H1 (cell line): Measurements from ENCODE around the gene AASDHPPT. TPM values are rescaled to one million over a fixed set of nuclear protein-coding genes. Genes with fewer than 3 reads are reported as not detected.

ENCODE experiments used
- CTCF ChIA-PET: fragments of 300-600 bp; sonication (Branson Sonifier 250); formaldehyde crosslinking; loops from one replicate; lab custom pipeline; 2021; ENCODE audit not compliant: partially characterized antibody; lab: Charles Lee
- POLR2A ChIA-PET: fragments of 300-600 bp; sonication (Branson Sonifier 250); formaldehyde crosslinking; loops from one replicate; lab custom pipeline; 2021; ENCODE audit warnings: inconsistent platforms; ENCODE audit not compliant: partially characterized antibody; lab: Charles Lee
- DNase-seq, 2 experiments: peaks; one replicate each; pipeline versions ENCODE4 v3.0.0 to v3.0.0-alpha.2; 2010 to 2022; ENCODE audit warnings: low spot score in 2 of 2, low read depth in 1 of 2, mixed read lengths in 1 of 2
- FAIRE-seq: peaks from 2 replicates; lab custom pipeline; 2011; peaks lifted over from hg19 to GRCh38; lab: Jason Lieb, UNC
- H2AFZ ChIP-seq: 2 replicates; pipeline ENCODE4 v1.8.1; 2012; ENCODE audit warnings: low read length, inconsistent platforms
- H2AK5ac ChIP-seq: 2 replicates; pipeline ENCODE4 v1.6.1; 2013; ENCODE audit warnings: low read depth, low read length
- H2BK120ac ChIP-seq: replicated peaks from 2 replicates; pipeline ENCODE3; 2013; ENCODE audit warnings: low read depth, low read length, inconsistent platforms
- H2BK12ac ChIP-seq: 2 replicates; pipeline ENCODE4 v1.6.1; 2013; ENCODE audit warnings: low read depth, low read length
- H2BK15ac ChIP-seq: 2 replicates; pipeline ENCODE4 v1.6.1; 2013; ENCODE audit warnings: low read length
- H2BK20ac ChIP-seq: 2 replicates; pipeline ENCODE4 v1.6.1; 2013; ENCODE audit warnings: low read length
- H2BK5ac ChIP-seq: 2 replicates; pipeline ENCODE4 v1.6.1; 2013; ENCODE audit warnings: low read depth, low read length
- H3K14ac ChIP-seq: 2 replicates; pipeline ENCODE4 v1.6.1; 2013; ENCODE audit warnings: inconsistent platforms; ENCODE audit not compliant: insufficient read length
- H3K18ac ChIP-seq: 2 replicates; pipeline ENCODE4 v1.6.1; 2013; ENCODE audit warnings: low read length; ENCODE audit errors: extremely low read depth
- H3K23ac ChIP-seq: 2 replicates; pipeline ENCODE4 v1.6.1; 2013; ENCODE audit warnings: inconsistent platforms; ENCODE audit not compliant: insufficient read length
- H3K23me2 ChIP-seq: 2 replicates; pipeline ENCODE4 v1.6.1; 2013; ENCODE audit warnings: low read depth, low read length
- H3K27ac ChIP-seq: 2 replicates; pipeline ENCODE4 v1.6.1; 2011; ENCODE audit warnings: low read depth, low read length, inconsistent platforms
- H3K27me3 ChIP-seq, 4 experiments: replicated peaks in 1 of 4; 1 replicate in 1 of 4; 2 replicates in 3 of 4; pipeline versions ENCODE4 v1.6.1 to v1.8.1; 2011 to 2013; ENCODE audit warnings: low read length in 3 of 4, mild to moderate bottlenecking in 3 of 4, inconsistent platforms in 2 of 4, mixed read lengths in 2 of 4, moderate library complexity in 1 of 4; ENCODE audit not compliant: control insufficient read depth in 3 of 4, insufficient read depth in 3 of 4; ENCODE audit errors: extremely low read depth in 1 of 4
- H3K36me3 ChIP-seq, 4 experiments: 2 replicates each; pipeline versions ENCODE4 v1.6.1 to v1.8.1; 2011 to 2013; ENCODE audit warnings: mild to moderate bottlenecking in 4 of 4, low read length in 3 of 4, moderate library complexity in 2 of 4, control low read depth in 1 of 4, inconsistent platforms in 1 of 4; ENCODE audit not compliant: insufficient read depth in 4 of 4, control insufficient read depth in 2 of 4
- H3K4ac ChIP-seq: replicated peaks from 2 replicates; pipeline ENCODE3; 2013; ENCODE audit warnings: low read length, low read depth, mixed read lengths, inconsistent platforms; ENCODE audit not compliant: insufficient read length
- H3K4me1 ChIP-seq, 4 experiments: replicated peaks in 1 of 4; 1 replicate in 1 of 4; 2 replicates in 3 of 4; pipeline versions ENCODE4 v1.6.1 to v1.8.1; 2011 to 2013; ENCODE audit warnings: low read length in 3 of 4, inconsistent platforms in 2 of 4, mixed read lengths in 1 of 4; ENCODE audit not compliant: insufficient read depth in 4 of 4, control insufficient read depth in 3 of 4
- H3K4me2 ChIP-seq, 2 experiments: 2 replicates each; pipeline versions ENCODE4 v1.6.1 to v1.8.1; 2011 to 2013; ENCODE audit warnings: low read depth in 2 of 2, low read length in 2 of 2, control low read depth in 1 of 2, inconsistent platforms in 1 of 2, mild to moderate bottlenecking in 1 of 2; ENCODE audit not compliant: insufficient read depth in 1 of 2
- H3K4me3 ChIP-seq, 4 experiments: fragments of 200-600, 300-600 bp in 1 of 4; sonication (generic), shearing (Covaris generic), sonication (Bioruptor Twin) in 1 of 4; 2 replicates each; pipeline versions ENCODE4 v1.5.1 to v1.8.1; 2011 to 2016; ENCODE audit warnings: low read length in 4 of 4, low read depth in 3 of 4, control low read depth in 2 of 4, inconsistent platforms in 2 of 4, mild to moderate bottlenecking in 2 of 4, mixed read lengths in 1 of 4, moderate library complexity in 1 of 4; ENCODE audit not compliant: insufficient read depth in 2 of 4; ENCODE audit errors: extremely low read depth in 1 of 4
- H3K56ac ChIP-seq: replicated peaks from 2 replicates; pipeline ENCODE3; 2013; ENCODE audit warnings: low read depth, mild to moderate bottlenecking, mixed read lengths, low read length, inconsistent platforms; ENCODE audit not compliant: insufficient read length
- H3K79me1 ChIP-seq: 2 replicates; pipeline ENCODE4 v1.6.1; 2013; ENCODE audit warnings: low read depth, low read length, control low read depth
- H3K79me2 ChIP-seq, 2 experiments: 2 replicates each; pipeline versions ENCODE4 v1.6.1 to v1.8.1; 2012 to 2013; ENCODE audit warnings: low read length in 2 of 2, mild to moderate bottlenecking in 2 of 2, inconsistent platforms in 1 of 2; ENCODE audit not compliant: insufficient read depth in 2 of 2, control insufficient read depth in 1 of 2
- H3K9ac ChIP-seq, 4 experiments: replicated peaks in 1 of 4; 1 replicate in 1 of 4; 2 replicates in 3 of 4; pipeline versions ENCODE4 v1.6.1 to v1.8.1; 2011 to 2013; ENCODE audit warnings: low read depth in 3 of 4, low read length in 3 of 4, control low read depth in 2 of 4, mild to moderate bottlenecking in 2 of 4, moderate library complexity in 2 of 4, inconsistent platforms in 1 of 4; ENCODE audit errors: extremely low read depth in 1 of 4
- H3K9me3 ChIP-seq, 2 experiments: 2 replicates each; pipeline versions ENCODE4 v1.6.1 to v1.8.1; 2012 to 2013; ENCODE audit warnings: mild to moderate bottlenecking in 2 of 2, moderate library complexity in 2 of 2, control low read depth in 1 of 2, inconsistent platforms in 1 of 2, low read depth in 1 of 2, low read length in 1 of 2, mixed read lengths in 1 of 2; ENCODE audit not compliant: insufficient read depth in 2 of 2
- H4K20me1 ChIP-seq, 2 experiments: replicated peaks in 1 of 2; 2 replicates each; pipeline versions ENCODE3 to v1.8.1; 2011 to 2013; ENCODE audit warnings: inconsistent platforms in 2 of 2, low read length in 2 of 2, mild to moderate bottlenecking in 1 of 2; ENCODE audit not compliant: insufficient read depth in 2 of 2, control insufficient read depth in 1 of 2
- H4K5ac ChIP-seq: 2 replicates; pipeline ENCODE4 v1.6.1; 2013; ENCODE audit warnings: low read length, low read depth, mixed read lengths, inconsistent platforms; ENCODE audit not compliant: insufficient read length
- H4K8ac ChIP-seq: 2 replicates; pipeline ENCODE4 v1.8.0; 2013; ENCODE audit warnings: mild to moderate bottlenecking, moderate library complexity, low read length, inconsistent platforms; ENCODE audit not compliant: insufficient read depth; ENCODE audit errors: extremely low read depth
- H4K91ac ChIP-seq: replicated peaks from 2 replicates; pipeline ENCODE3; 2013; ENCODE audit warnings: low read length, mixed read lengths, inconsistent platforms; ENCODE audit not compliant: insufficient read length
- BCL11A ChIP-seq, 2 experiments: IDR thresholded peaks; one replicate each; pipeline ENCODE4 v1.6.1; 2011; ENCODE audit warnings: low read depth in 2 of 2, low read length in 2 of 2, mild to moderate bottlenecking in 2 of 2
- CEBPB ChIP-seq: IDR thresholded peaks from 2 replicates; pipeline ENCODE4 v1.6.1; 2012; ENCODE audit warnings: low read depth, low read length
- EZH2 ChIP-seq: fragments of 200-600 bp; sonication (generic); IDR thresholded peaks from 2 replicates; pipeline ENCODE4 v1.7.1; 2012; ENCODE audit warnings: low read depth, mild to moderate bottlenecking, moderate library complexity, low read length, inconsistent platforms; ENCODE audit not compliant: severe bottlenecking
- FOSL1 ChIP-seq: IDR thresholded peaks from 2 replicates; pipeline ENCODE4 v1.6.1; 2011; ENCODE audit warnings: mild to moderate bottlenecking, low read depth, low read length, moderate library complexity; ENCODE audit not compliant: insufficient read depth
- GABPA ChIP-seq: IDR thresholded peaks from 2 replicates; pipeline ENCODE4 v1.6.1; 2011; ENCODE audit warnings: mild to moderate bottlenecking, low read length, moderate library complexity, borderline replicate concordance; ENCODE audit not compliant: insufficient read depth
- HDAC6 ChIP-seq: IDR thresholded peaks from one replicate; pipeline ENCODE4 v1.7.1; 2012; ENCODE audit warnings: low read depth, mild to moderate bottlenecking, inconsistent platforms, low read length, moderate library complexity
- NANOG ChIP-seq: IDR thresholded peaks from 2 replicates; pipeline ENCODE4 v1.6.1; 2011; ENCODE audit warnings: low read length, low read depth, mild to moderate bottlenecking, inconsistent platforms; ENCODE audit not compliant: insufficient read depth, poor library complexity, severe bottlenecking
- NRF1 ChIP-seq: IDR thresholded peaks from 2 replicates; pipeline ENCODE4 v1.6.1; 2011; ENCODE audit warnings: mild to moderate bottlenecking, low read depth, low read length, improper control_type of control experiment
- PHF8 ChIP-seq: fragments of 200-600 bp; sonication (generic); conservative IDR thresholded peaks from 2 replicates; pipeline ENCODE4 v1.7.1; 2012; ENCODE audit warnings: low read depth, mild to moderate bottlenecking, inconsistent platforms, low read length, moderate library complexity
- TCF12 ChIP-seq: IDR thresholded peaks from 2 replicates; pipeline ENCODE4 v1.6.1; 2011; ENCODE audit warnings: low read depth, mild to moderate bottlenecking, low read length
- WGBS, 2 experiments: shearing (Covaris generic) in 1 of 2; methylation state at CpG; one replicate each; pipeline versions ENCODE4 v1.1.6 to v1.1.7; 2013 to 2015; ENCODE audit warnings: low lambda C conversion rate in 2 of 2, mixed read lengths in 2 of 2, inconsistent platforms in 1 of 2, low coverage in 1 of 2, missing lambda C conversion rate in 1 of 2; ENCODE audit not compliant: insufficient replicate concordance in 2 of 2, insufficient coverage in 1 of 2, insufficient read length in 1 of 2; ENCODE audit errors: extremely low coverage in 1 of 2, missing lambda C conversion rate in 1 of 2; 5-methylcytosine and 5-hydroxymethylcytosine counted together
- polyA plus RNA-seq, 7 experiments: library from polyadenylated mRNA; depleted of rRNA in 3 of 7; stranded (reverse) in 5 of 7; unstranded in 2 of 7; fragments of >200 nt in 5 of 7; fragments of 200-250 nt in 2 of 7; gene quantifications; 1 replicate in 5 of 7; 2 replicates in 1 of 7; 4 replicates in 1 of 7; pipeline versions ENCODE4 v1.2.1 to v1.2.3, GENCODE V29; 2011 to 2013; ENCODE audit warnings: missing spikeins in 2 of 7, mixed read lengths in 2 of 7
- total RNA-seq: library from RNA; stranded (reverse); fragmentation: NEBNext Ultra II Directional; extraction: Animal tissue kit (Norgen Biotek cat#: 25700); gene quantifications from 2 replicates; pipeline ENCODE4 v1.2.1, GENCODE V29; 2021
- TF ChIP-seq, protein P1 (sequence below), 3 experiments: IDR thresholded peaks; 1 replicate in 2 of 3; 2 replicates in 1 of 3; pipeline versions ENCODE4 v1.5.1 to v1.6.1; 2011; ENCODE audit warnings: low read length in 3 of 3, mild to moderate bottlenecking in 3 of 3, inconsistent platforms in 2 of 3, low read depth in 1 of 3, moderate library complexity in 1 of 3; ENCODE audit not compliant: insufficient read depth in 1 of 3; ENCODE audit errors: control extremely low read depth in 1 of 3

AASDHPPT gene
- total and polyA plus RNA-seq, 2 of the 8 experiments (the other 6 are each of a cell fraction or from before 2014, with no cell fraction given) = 15.7 to 42.2 TPM

DNA sequence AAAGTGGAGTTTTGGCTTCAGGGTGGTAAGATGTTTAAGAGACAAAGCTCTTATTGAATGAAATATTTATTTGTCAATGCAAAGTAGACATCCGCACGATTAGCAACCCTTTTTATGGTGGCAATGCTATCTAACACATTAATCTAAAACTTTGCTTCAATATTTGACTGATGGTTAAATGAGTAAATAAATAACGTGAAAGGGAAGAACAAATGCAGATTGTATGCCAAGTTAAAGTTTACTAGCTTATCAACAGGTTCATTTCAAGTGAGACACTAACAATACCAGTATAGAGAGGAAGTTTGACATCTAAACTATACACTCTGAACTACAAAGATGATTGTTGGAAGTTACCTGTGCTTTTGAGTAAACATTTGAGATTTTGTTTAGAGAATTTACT lies 50.1 kb downstream of the AASDHPPT start:
- Histone ChIP-seq H2BK20ac (no peak overlapping the region), H4K8ac (no peak overlapping the region), H3K4me2 (no peak overlapping the region), H2AK5ac (no peak overlapping the region), H2BK12ac (no peak overlapping the region), H3K14ac (no peak overlapping the region), H3K18ac (no peak overlapping the region), H2BK5ac (no peak overlapping the region), H2BK15ac (no peak overlapping the region), H3K9ac (no peak overlapping the region), H2AFZ (no peak overlapping the region), H3K9me3 (no peaks in the 10 kb centered on the region), H3K4me3 (no peak overlapping the region), H3K4ac (no peak overlapping the region), H4K20me1 (no peaks in the 10 kb centered on the region), H4K5ac (no peak overlapping the region), H3K27ac (no peak overlapping the region), H3K36me3 (no peaks in the 10 kb centered on the region), H3K23ac (no peak overlapping the region), H4K91ac (no peak overlapping the region), H3K56ac (no peak overlapping the region), H3K79me1 (no peaks in the 10 kb centered on the region), H3K79me2 (no peaks in the 10 kb centered on the region), H3K27me3 (no peaks in the 10 kb centered on the region; a peak in 1 of 7 replicates), H2BK120ac (no peak overlapping the region), H3K4me1 (no peaks in the 10 kb centered on the region; a peak in 1 of 7 replicates), H3K23me2 (no peaks in the 10 kb centered on the region; the same call in 1 of the 2 replicates)
- no peak for DNase-seq
- TF ChIP-seq HDAC6 (no peak), CEBPB (no peak), FOSL1 (no peak), BCL11A (IDR thresholded peaks at IDR 0.05; ENCODE audit: low read depth in 2 of 2, low read length in 2 of 2) (no peak), PHF8 (no peak), EZH2 (no peak), GABPA (no peak), NANOG (no peak), TCF12 (no peak), NRF1 (no peak)
- TF ChIP-seq, protein P1, sequence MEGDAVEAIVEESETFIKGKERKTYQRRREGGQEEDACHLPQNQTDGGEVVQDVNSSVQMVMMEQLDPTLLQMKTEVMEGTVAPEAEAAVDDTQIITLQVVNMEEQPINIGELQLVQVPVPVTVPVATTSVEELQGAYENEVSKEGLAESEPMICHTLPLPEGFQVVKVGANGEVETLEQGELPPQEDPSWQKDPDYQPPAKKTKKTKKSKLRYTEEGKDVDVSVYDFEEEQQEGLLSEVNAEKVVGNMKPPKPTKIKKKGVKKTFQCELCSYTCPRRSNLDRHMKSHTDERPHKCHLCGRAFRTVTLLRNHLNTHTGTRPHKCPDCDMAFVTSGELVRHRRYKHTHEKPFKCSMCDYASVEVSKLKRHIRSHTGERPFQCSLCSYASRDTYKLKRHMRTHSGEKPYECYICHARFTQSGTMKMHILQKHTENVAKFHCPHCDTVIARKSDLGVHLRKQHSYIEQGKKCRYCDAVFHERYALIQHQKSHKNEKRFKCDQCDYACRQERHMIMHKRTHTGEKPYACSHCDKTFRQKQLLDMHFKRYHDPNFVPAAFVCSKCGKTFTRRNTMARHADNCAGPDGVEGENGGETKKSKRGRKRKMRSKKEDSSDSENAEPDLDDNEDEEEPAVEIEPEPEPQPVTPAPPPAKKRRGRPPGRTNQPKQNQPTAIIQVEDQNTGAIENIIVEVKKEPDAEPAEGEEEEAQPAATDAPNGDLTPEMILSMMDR (IDR thresholded peaks at IDR 0.05; ENCODE audit: control extremely low read depth in 1 of 3, insufficient read depth in 1 of 3, low read depth in 1 of 3, low read length in 3 of 3) = no peak
- POLR2A ChIA-PET = no interaction called here
- 84% methylated on average over 3 of the region's 3 CpGs; no CpG with 5 or more reads in 1 of the 2 experiments for WGBS, 2 experiments
- CTCF ChIA-PET = interaction anchor here (0.8 to 2.4 kb wide), 3 partner anchors 27 to 71 kb away, joined by 3 to 6 read pairs (median 3); no protein-coding TSS in a partner anchor
- no peak for FAIRE-seq
